Tibial nerve (tissue), 4 donors: ENCODE results near the gene CRTC3.

Experiments
- CTCF ChIP-seq, 5 experiments: fragments of 200-600 bp in 3 of 5; fragments of 450-650 bp in 2 of 5; sonication (generic) in 3 of 5; IDR thresholded peaks; one replicate each; pipeline ENCODE4 v1.5.1; 2016 to 2019; ENCODE audit warnings: antibody characterized with exemption in 5 of 5, mild to moderate bottlenecking in 3 of 5, moderate library complexity in 2 of 5
- EP300 ChIP-seq, 2 donors: sonication (generic); formaldehyde crosslinking; IDR thresholded peaks; one replicate each; pipeline ENCODE4 v1.6.1; 2017; ENCODE audit warnings: antibody characterized with exemption in 2 of 2, mild to moderate bottlenecking in 1 of 2
- POLR2A ChIP-seq, 2 donors: fragments of 450-650 bp; IDR thresholded peaks; one replicate each; pipeline ENCODE4 v1.6.1; 2017; ENCODE audit warnings: antibody characterized with exemption in 2 of 2, mild to moderate bottlenecking in 2 of 2, moderate library complexity in 2 of 2

- TF ChIP-seq CTCF (IDR thresholded peaks at IDR 0.05) (no peak), EP300 (IDR thresholded peaks at IDR 0.05) (no peak), POLR2A (IDR thresholded peaks at IDR 0.05) (no peak)
Observed at GRCh38 chr15:90667073-90667754, 137.5 kb downstream of the CRTC3 start.
